ENCODE results near the gene C10orf143.

The C10orf143 gene

GRCh38 chr10:130050721-130051120, 59.9 kb downstream of the C10orf143 start:
- DNase-seq: no peak

- no peak for DNase-seq
These were observed 60.6 kb downstream of the C10orf143 start for GRCh38 chr10:130049987-130050386.

GRCh38 chr10:130049244-130049643, 61.4 kb downstream of the C10orf143 start:
- DNase-seq: no peak

GRCh38 chr10:130048081-130048480, 62.5 kb downstream of the C10orf143 start:
- no peak for DNase-seq

- no peak for DNase-seq
These were observed 63.3 kb downstream of the C10orf143 start for GRCh38 chr10:130047336-130047735.

GRCh38 chr10:130046591-130046990, 64.0 kb downstream of the C10orf143 start:
- no peak for DNase-seq

GRCh38 chr10:130045801-130046321, 64.8 kb downstream of the C10orf143 start:
- no peak for DNase-seq

GRCh38 chr10:130045091-130045652, 65.5 kb downstream of the C10orf143 start:
- no peak for DNase-seq

- no peak for DNase-seq
These were observed 66.3 kb downstream of the C10orf143 start for GRCh38 chr10:130044067-130045061.

- no peak for DNase-seq
These were observed 67.1 kb downstream of the C10orf143 start for GRCh38 chr10:130043491-130043890.

- no peak for DNase-seq
These were observed 68.2 kb downstream of the C10orf143 start for GRCh38 chr10:130042381-130042780.

GRCh38 chr10:130041451-130042371, 68.9 kb downstream of the C10orf143 start:
- no peak for DNase-seq

GRCh38 chr10:130040817-130041330, 69.8 kb downstream of the C10orf143 start:
- DNase-seq: no peak

GRCh38 chr10:130040351-130040750, 70.3 kb downstream of the C10orf143 start:
- DNase-seq: no peak

- no peak for DNase-seq
These were observed 71.5 kb downstream of the C10orf143 start for GRCh38 chr10:130039141-130039540.

GRCh38 chr10:130038611-130039109, 72.0 kb downstream of the C10orf143 start:
- DNase-seq: no peak

- DNase-seq: no peak
These were observed 72.5 kb downstream of the C10orf143 start for GRCh38 chr10:130038019-130038555.

GRCh38 chr10:130037169-130037661, 73.4 kb downstream of the C10orf143 start:
- DNase-seq: no peak

- no peak for DNase-seq
These were observed 74.1 kb downstream of the C10orf143 start for GRCh38 chr10:130036296-130037065.

- DNase-seq: no peak
These were observed 81.4 kb downstream of the C10orf143 start for GRCh38 chr10:130029209-130029608.

GRCh38 chr10:130028465-130028819, 82.2 kb downstream of the C10orf143 start:
- no peak for DNase-seq
